Smooth muscle cell of the umbilical artery (primary cell): ENCODE data around the gene LSM11. TPM values are rescaled to one million over a fixed set of nuclear protein-coding genes. Genes with fewer than 3 reads are reported as not detected.

ENCODE experiments used
- total RNA-seq: library from RNA; depleted of rRNA; stranded (reverse); fragments of >200 nt; gene quantifications from 2 replicates; pipeline ENCODE4 v1.2.3, GENCODE V29; 2014

The LSM11 gene
- 6.1 and 8.6 TPM in 2 replicates for total RNA-seq

GRCh38 chr5:157743163-157744050 lies at the start of gene LSM11:
TSS of gene LSM11 (plus strand) at chr5:157743712. CDS start at chr5:157743751, 39 bp downstream.

GRCh38 chr5:157731272-157732129 lies 12.0 kb upstream of the LSM11 start, which contains the start of gene THG1L:
TSS of gene THG1L (plus strand) at chr5:157731420. CDS start at chr5:157731441, 21 bp downstream.

Other genes starting within 250 kb of the LSM11 start
- 150 and 579 TPM in 2 replicates for gene ADAM19, start 167.9 kb upstream of the LSM11 start, total RNA-seq
- 0.18 TPM in 1 of 2 replicates, not detected in the other for gene SOX30, start 91.3 kb upstream of the LSM11 start, total RNA-seq
- gene C5orf52, start 72.2 kb upstream of the LSM11 start, total RNA-seq: not detected in 2 replicates
- gene THG1L, start 12.3 kb upstream of the LSM11 start, total RNA-seq: 15.8 and 18.7 TPM in 2 replicates
- gene CLINT1, start 115.4 kb downstream of the LSM11 start, total RNA-seq: 152 and 184 TPM in 2 replicates